ENCODE results near the gene NLRP14.
A peak's percentile ranks its signal among the peaks of the same experiment; 100 is the strongest.

NLRP14 gene, protein sequence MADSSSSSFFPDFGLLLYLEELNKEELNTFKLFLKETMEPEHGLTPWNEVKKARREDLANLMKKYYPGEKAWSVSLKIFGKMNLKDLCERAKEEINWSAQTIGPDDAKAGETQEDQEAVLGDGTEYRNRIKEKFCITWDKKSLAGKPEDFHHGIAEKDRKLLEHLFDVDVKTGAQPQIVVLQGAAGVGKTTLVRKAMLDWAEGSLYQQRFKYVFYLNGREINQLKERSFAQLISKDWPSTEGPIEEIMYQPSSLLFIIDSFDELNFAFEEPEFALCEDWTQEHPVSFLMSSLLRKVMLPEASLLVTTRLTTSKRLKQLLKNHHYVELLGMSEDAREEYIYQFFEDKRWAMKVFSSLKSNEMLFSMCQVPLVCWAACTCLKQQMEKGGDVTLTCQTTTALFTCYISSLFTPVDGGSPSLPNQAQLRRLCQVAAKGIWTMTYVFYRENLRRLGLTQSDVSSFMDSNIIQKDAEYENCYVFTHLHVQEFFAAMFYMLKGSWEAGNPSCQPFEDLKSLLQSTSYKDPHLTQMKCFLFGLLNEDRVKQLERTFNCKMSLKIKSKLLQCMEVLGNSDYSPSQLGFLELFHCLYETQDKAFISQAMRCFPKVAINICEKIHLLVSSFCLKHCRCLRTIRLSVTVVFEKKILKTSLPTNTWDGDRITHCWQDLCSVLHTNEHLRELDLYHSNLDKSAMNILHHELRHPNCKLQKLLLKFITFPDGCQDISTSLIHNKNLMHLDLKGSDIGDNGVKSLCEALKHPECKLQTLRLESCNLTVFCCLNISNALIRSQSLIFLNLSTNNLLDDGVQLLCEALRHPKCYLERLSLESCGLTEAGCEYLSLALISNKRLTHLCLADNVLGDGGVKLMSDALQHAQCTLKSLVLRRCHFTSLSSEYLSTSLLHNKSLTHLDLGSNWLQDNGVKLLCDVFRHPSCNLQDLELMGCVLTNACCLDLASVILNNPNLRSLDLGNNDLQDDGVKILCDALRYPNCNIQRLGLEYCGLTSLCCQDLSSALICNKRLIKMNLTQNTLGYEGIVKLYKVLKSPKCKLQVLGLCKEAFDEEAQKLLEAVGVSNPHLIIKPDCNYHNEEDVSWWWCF

GRCh38 chr11:7020183-7020917 is at the start of gene NLRP14, which contains the start of gene ZNF214:
TSS of gene NLRP14 (plus strand) at chr11:7020479. CDS start at chr11:7038587, 18,108 bp downstream.
TSS of gene ZNF214 (minus strand) at chr11:7020346. CDS start at chr11:7002835, 17,511 bp downstream.
- H3K4me3 ChIP-seq (ENCODE audit: low read depth, low read length) = peak within 1 kb of the TSS; percentile 46
- TF ChIP-seq, protein P1, sequence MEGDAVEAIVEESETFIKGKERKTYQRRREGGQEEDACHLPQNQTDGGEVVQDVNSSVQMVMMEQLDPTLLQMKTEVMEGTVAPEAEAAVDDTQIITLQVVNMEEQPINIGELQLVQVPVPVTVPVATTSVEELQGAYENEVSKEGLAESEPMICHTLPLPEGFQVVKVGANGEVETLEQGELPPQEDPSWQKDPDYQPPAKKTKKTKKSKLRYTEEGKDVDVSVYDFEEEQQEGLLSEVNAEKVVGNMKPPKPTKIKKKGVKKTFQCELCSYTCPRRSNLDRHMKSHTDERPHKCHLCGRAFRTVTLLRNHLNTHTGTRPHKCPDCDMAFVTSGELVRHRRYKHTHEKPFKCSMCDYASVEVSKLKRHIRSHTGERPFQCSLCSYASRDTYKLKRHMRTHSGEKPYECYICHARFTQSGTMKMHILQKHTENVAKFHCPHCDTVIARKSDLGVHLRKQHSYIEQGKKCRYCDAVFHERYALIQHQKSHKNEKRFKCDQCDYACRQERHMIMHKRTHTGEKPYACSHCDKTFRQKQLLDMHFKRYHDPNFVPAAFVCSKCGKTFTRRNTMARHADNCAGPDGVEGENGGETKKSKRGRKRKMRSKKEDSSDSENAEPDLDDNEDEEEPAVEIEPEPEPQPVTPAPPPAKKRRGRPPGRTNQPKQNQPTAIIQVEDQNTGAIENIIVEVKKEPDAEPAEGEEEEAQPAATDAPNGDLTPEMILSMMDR (IDR thresholded peaks at IDR 0.05; ENCODE audit: low read depth, low read length, missing control alignments) = no peak
- peak; percentile 7 for DNase-seq (ENCODE audit: low read depth)

DNA sequence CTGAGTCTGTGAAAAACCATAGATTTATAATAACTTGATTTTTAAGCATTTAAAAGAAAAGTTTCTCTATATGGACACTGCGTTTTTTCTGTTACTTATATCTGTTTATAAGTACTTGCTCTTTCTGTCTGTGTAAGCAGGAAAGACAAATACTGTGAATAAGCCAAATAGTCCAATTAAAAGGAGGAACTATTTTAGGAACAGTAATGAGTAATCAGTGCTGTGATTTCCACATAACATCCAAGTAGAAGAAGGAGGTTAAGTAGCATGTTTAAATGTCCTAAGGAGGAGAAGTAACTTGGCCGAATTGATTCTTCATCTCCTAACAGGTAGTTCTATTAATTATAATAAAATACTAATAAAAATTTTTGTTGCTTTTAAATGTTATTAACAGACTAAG is 40.9 kb upstream of the NLRP14 start:
- TF ChIP-seq, protein P1 (IDR thresholded peaks at IDR 0.05; ENCODE audit: low read depth, low read length, missing control alignments) = no peak
- DNase-seq (ENCODE audit: low read depth) = no peak
- H3K4me3 ChIP-seq (ENCODE audit: low read depth, low read length) = no peak overlapping the region

GRCh38 chr11:6986487-6986886 is 33.8 kb upstream of the NLRP14 start:
- DNase-seq (ENCODE audit: low read depth) = no peak
- H3K4me3 ChIP-seq (ENCODE audit: low read depth, low read length) = no peak overlapping the region
- TF ChIP-seq, protein P1 (IDR thresholded peaks at IDR 0.05; ENCODE audit: low read depth, low read length, missing control alignments) = no peak

GRCh38 chr11:6988506-6988905 is 31.8 kb upstream of the NLRP14 start:
- TF ChIP-seq, protein P1 (IDR thresholded peaks at IDR 0.05; ENCODE audit: low read depth, low read length, missing control alignments) = no peak
- no peak for DNase-seq (ENCODE audit: low read depth)

DNA sequence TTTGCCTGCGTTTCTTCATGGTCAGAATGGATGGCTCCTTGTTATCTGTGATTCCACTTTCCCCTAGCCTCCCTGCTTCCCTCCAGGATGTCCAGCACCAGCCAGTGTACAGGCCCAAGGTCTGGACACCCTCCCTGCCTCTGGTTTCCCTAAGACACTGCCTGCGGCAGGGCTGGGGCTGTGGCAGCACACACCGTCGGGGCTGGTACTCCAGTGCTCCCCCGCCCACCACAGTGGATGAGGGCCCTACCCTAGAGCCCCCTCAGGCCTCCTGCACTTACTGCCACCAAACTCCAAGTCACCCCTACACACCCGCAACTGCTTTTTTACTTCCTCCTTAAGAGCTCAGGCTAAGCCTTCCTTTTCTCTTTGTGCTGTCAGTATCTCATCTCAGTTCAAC is 29.1 kb upstream of the NLRP14 start:
- TF ChIP-seq, protein P1 (IDR thresholded peaks at IDR 0.05; ENCODE audit: low read depth, low read length, missing control alignments) = no peak
- DNase-seq (ENCODE audit: low read depth) = no peak
- H3K4me3 ChIP-seq (ENCODE audit: low read depth, low read length) = no peak overlapping the region

More at GRCh38 chr11:6988506-6988905, 31.8 kb upstream of the NLRP14 start:
- H3K4me3 ChIP-seq (ENCODE audit: low read depth, low read length) = no peak overlapping the region

GRCh38 chr11:6992026-6992425 is 28.3 kb upstream of the NLRP14 start:
- no peak overlapping the region for H3K4me3 ChIP-seq (ENCODE audit: low read depth, low read length)
- DNase-seq (ENCODE audit: low read depth) = no peak
- TF ChIP-seq, protein P1 (IDR thresholded peaks at IDR 0.05; ENCODE audit: low read depth, low read length, missing control alignments) = no peak
